Suppressor macrophage treated with lipopolysaccharide for 4 hours (primary cell): ENCODE results near the gene POLR2A.
A peak's percentile ranks its signal among the peaks of the same experiment; 100 is the strongest.

Experiments used
- DNase-seq: peaks from one replicate; pipeline ENCODE4 v3.0.0-alpha.2; 2020

POLR2A gene

GRCh38 chr17:7508846-7509245 is 24.7 kb downstream of the POLR2A start:
- DNase-seq, result no peak

- no peak for DNase-seq
Observed at GRCh38 chr17:7509937-7510336, 25.8 kb downstream of the POLR2A start.

GRCh38 chr17:7511108-7511507 is 26.9 kb downstream of the POLR2A start:
- DNase-seq, result no peak

GRCh38 chr17:7512105-7512504 is 27.9 kb downstream of the POLR2A start:
- no peak for DNase-seq

- no peak for DNase-seq
Observed at GRCh38 chr17:7512824-7513540, 28.8 kb downstream of the POLR2A start.

- no peak for DNase-seq
Observed at GRCh38 chr17:7513850-7514419, 29.8 kb downstream of the POLR2A start.

- peak; percentile 73 for DNase-seq
Observed at GRCh38 chr17:7515911-7516610, 31.9 kb downstream of the POLR2A start.

- peak; percentile 57 for DNase-seq
Observed at GRCh38 chr17:7523033-7523432, 38.9 kb downstream of the POLR2A start.

GRCh38 chr17:7528842-7529241 is 44.7 kb downstream of the POLR2A start:
- no peak for DNase-seq

GRCh38 chr17:7530023-7530900 is 46.1 kb downstream of the POLR2A start:
- DNase-seq, result no peak

GRCh38 chr17:7538050-7538449 is 53.9 kb downstream of the POLR2A start:
- DNase-seq, result no peak

- no peak for DNase-seq
Observed at GRCh38 chr17:7538891-7539545, 54.9 kb downstream of the POLR2A start.

- no peak for DNase-seq
Observed at GRCh38 chr17:7541074-7541621, 57.0 kb downstream of the POLR2A start.

GRCh38 chr17:7544911-7545310 is 60.7 kb downstream of the POLR2A start:
- no peak for DNase-seq

- peak; percentile 62 for DNase-seq
Observed at GRCh38 chr17:7548585-7549400, 64.6 kb downstream of the POLR2A start, which contains the start of gene TNFSF12. Gene TNFSF12, plus strand, starts transcription at chr17:7549058. Its CDS starts 96 bp downstream, at chr17:7549154.
